ENCODE measurements around the gene VSTM2A.

DNA sequence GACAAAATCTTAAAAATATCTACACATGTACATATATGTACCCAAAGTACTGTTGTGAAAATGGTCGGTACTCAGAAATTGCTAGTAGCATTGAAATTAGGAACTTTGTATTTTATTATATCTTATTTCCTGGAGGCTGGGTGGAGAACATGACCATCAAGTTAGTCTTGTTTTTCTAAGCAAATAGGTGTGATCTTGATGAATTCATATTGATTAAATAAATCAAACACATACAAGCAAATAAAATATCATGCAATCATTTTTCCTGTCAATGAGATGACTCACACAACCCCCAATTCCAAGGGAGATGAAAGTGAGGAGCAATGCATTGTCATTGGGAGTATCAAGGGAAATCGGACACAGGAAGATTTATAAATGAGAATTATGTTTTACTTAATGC is 18.0 kb downstream of the VSTM2A start:
- TF ChIP-seq CTCF (IDR thresholded peaks at IDR 0.05) (no peak), POLR2AphosphoS5 (IDR thresholded peaks at IDR 0.05) (no peak)

All from sigmoid colon (tissue), 4 donors.